ENCODE data around the gene SLC35F3.
"Not testable (repeated sequence)": the region's sequence is repeated elsewhere in the genome, so short reads cannot be mapped to it uniquely, and the experiment has no call there.

SLC35F3 gene
- 0.24 to 0.39 reads per million in 2 experiments for total RNA-seq

GRCh38 chr1:233904633-233905415, at the start of gene SLC35F3:
TSS of gene SLC35F3 (plus strand) at chr1:233904676.
- no peak for DNase-seq (ENCODE audit: low read depth)

GRCh38 chr1:233859446-233859845, 45.0 kb upstream of the SLC35F3 start:
- no peak for DNase-seq (ENCODE audit: low read depth)

GRCh38 chr1:233863901-233864545, 40.5 kb upstream of the SLC35F3 start:
- DNase-seq (ENCODE audit: low read depth), result no peak

GRCh38 chr1:233864578-233864977, 39.9 kb upstream of the SLC35F3 start:
- no peak for DNase-seq (ENCODE audit: low read depth)

- no peak for DNase-seq (ENCODE audit: low read depth)
Observed at GRCh38 chr1:233865216-233865615, 39.3 kb upstream of the SLC35F3 start.

- DNase-seq (ENCODE audit: low read depth), result no peak
Observed at GRCh38 chr1:233865902-233866301, 38.6 kb upstream of the SLC35F3 start.

- DNase-seq (ENCODE audit: low read depth), result no peak
Observed at GRCh38 chr1:233867028-233867427, 37.4 kb upstream of the SLC35F3 start.

- DNase-seq (ENCODE audit: low read depth), result no peak
Observed at GRCh38 chr1:233868461-233868860, 36.0 kb upstream of the SLC35F3 start.

GRCh38 chr1:233869680-233870079, 34.8 kb upstream of the SLC35F3 start:
- no peak for DNase-seq (ENCODE audit: low read depth)

GRCh38 chr1:233873666-233874065, 30.8 kb upstream of the SLC35F3 start:
- DNase-seq (ENCODE audit: low read depth), result no peak

- DNase-seq (ENCODE audit: low read depth), result no peak
Observed at GRCh38 chr1:233879841-233880240, 24.6 kb upstream of the SLC35F3 start.

GRCh38 chr1:233883671-233884070, 20.8 kb upstream of the SLC35F3 start:
- no peak for DNase-seq (ENCODE audit: low read depth)

GRCh38 chr1:233884461-233885151, 19.9 kb upstream of the SLC35F3 start:
- DNase-seq (ENCODE audit: low read depth), result no peak

GRCh38 chr1:233885196-233885920, 19.1 kb upstream of the SLC35F3 start:
- no peak for DNase-seq (ENCODE audit: low read depth)

- DNase-seq (ENCODE audit: low read depth), result not testable (repeated sequence)
Observed at GRCh38 chr1:233891151-233891550, 13.3 kb upstream of the SLC35F3 start.

- no peak for DNase-seq (ENCODE audit: low read depth)
Observed at GRCh38 chr1:233897325-233898162, 6.9 kb upstream of the SLC35F3 start.

- no peak for DNase-seq (ENCODE audit: low read depth)
Observed at GRCh38 chr1:233901495-233901894, 3.0 kb upstream of the SLC35F3 start.

- no peak for DNase-seq (ENCODE audit: low read depth)
Observed at GRCh38 chr1:233905416-233906051, 1.1 kb downstream of the SLC35F3 start.

- DNase-seq (ENCODE audit: low read depth), result no peak
Observed at GRCh38 chr1:233907151-233907550, 2.7 kb downstream of the SLC35F3 start.

- no peak for DNase-seq (ENCODE audit: low read depth)
Observed at GRCh38 chr1:233908092-233908491, 3.6 kb downstream of the SLC35F3 start.

- no peak for DNase-seq (ENCODE audit: low read depth)
Observed at GRCh38 chr1:233909195-233909594, 4.7 kb downstream of the SLC35F3 start.

All from T follicular helper cell (primary cell).